Measurements from ENCODE around the gene GABRR1. TPM values are rescaled to one million over a fixed set of nuclear protein-coding genes. Genes with fewer than 3 reads are reported as not detected.

The GABRR1 gene
- total RNA-seq, 1 donor from 2014 or later = 0.12 TPM

GRCh38 chr6:89140347-89141156 is 76.6 kb downstream of the GABRR1 start:
- Mint-ChIP-seq H3K27me3 (ENCODE audit: low read depth) (peaks cover 4% of the 10 kb centered on the region), H3K4me1 (no peaks in the 10 kb centered on the region), H3K36me3 (ENCODE audit: low read depth) (no peaks in the 10 kb centered on the region), H3K9me3 (no peaks in the 10 kb centered on the region), H3K4me3 (no peak overlapping the region), H3K27ac (ENCODE audit: unreplicated experiment) (no peak overlapping the region)
- no peak for DNase-seq (ENCODE audit: low read depth, low spot score)
- no peak for TF ChIP-seq CTCF (conservative IDR thresholded peaks at IDR 0.05)

- Mint-ChIP-seq H3K4me1 (no peaks in the 10 kb centered on the region), H3K27me3 (ENCODE audit: low read depth) (peaks cover 2% of the 10 kb centered on the region), H3K4me3 (no peak overlapping the region), H3K27ac (ENCODE audit: unreplicated experiment) (no peak overlapping the region), H3K36me3 (ENCODE audit: low read depth) (no peaks in the 10 kb centered on the region), H3K9me3 (no peaks in the 10 kb centered on the region)
- no peak for DNase-seq (ENCODE audit: low read depth, low spot score)
- TF ChIP-seq CTCF (conservative IDR thresholded peaks at IDR 0.05) = no peak
Measured at GRCh38 chr6:89139509-89140346, 77.4 kb downstream of the GABRR1 start.

- Mint-ChIP-seq H3K36me3 (ENCODE audit: low read depth) (peaks cover 4% of the 10 kb centered on the region), H3K27ac (ENCODE audit: unreplicated experiment) (no peak overlapping the region), H3K9me3 (no peaks in the 10 kb centered on the region), H3K4me1 (no peaks in the 10 kb centered on the region), H3K27me3 (ENCODE audit: low read depth) (no peaks in the 10 kb centered on the region), H3K4me3 (no peak overlapping the region)
- DNase-seq (ENCODE audit: low read depth, low spot score) = no peak
- TF ChIP-seq CTCF (conservative IDR thresholded peaks at IDR 0.05) = no peak
Measured at GRCh38 chr6:89138173-89138572, 79.0 kb downstream of the GABRR1 start.

GRCh38 chr6:89134723-89135122 is 82.4 kb downstream of the GABRR1 start:
- TF ChIP-seq CTCF (conservative IDR thresholded peaks at IDR 0.05) = no peak
- no peak overlapping the region for H3K4me3 Mint-ChIP-seq

GRCh38 chr6:89133981-89134380 is 83.2 kb downstream of the GABRR1 start:
- Mint-ChIP-seq H3K4me1 (no peaks in the 10 kb centered on the region), H3K27me3 (ENCODE audit: low read depth) (no peaks in the 10 kb centered on the region), H3K9me3 (no peaks in the 10 kb centered on the region), H3K27ac (ENCODE audit: unreplicated experiment) (no peak overlapping the region), H3K4me3 (no peak overlapping the region), H3K36me3 (ENCODE audit: low read depth) (peaks cover 8% of the 10 kb centered on the region)
- no peak for TF ChIP-seq CTCF (conservative IDR thresholded peaks at IDR 0.05)
- no peak for DNase-seq (ENCODE audit: low read depth, low spot score)

More at GRCh38 chr6:89134723-89135122, 82.4 kb downstream of the GABRR1 start:
- Mint-ChIP-seq H3K27me3 (ENCODE audit: low read depth) (no peaks in the 10 kb centered on the region), H3K9me3 (no peaks in the 10 kb centered on the region), H3K27ac (ENCODE audit: unreplicated experiment) (no peak overlapping the region), H3K4me1 (no peaks in the 10 kb centered on the region), H3K36me3 (ENCODE audit: low read depth) (peaks cover 7% of the 10 kb centered on the region)
- no peak for DNase-seq (ENCODE audit: low read depth, low spot score)

Measured in neural crest cell (in vitro differentiated cells).